ENCODE data around the gene IQCM. TPM values are rescaled to one million over a fixed set of nuclear protein-coding genes. Genes with fewer than 3 reads are reported as not detected.

The IQCM gene
- total RNA-seq, 1 experiment from 2014 or later: 0.11 TPM

GRCh38 chr4:149715822-149716585, 99.6 kb downstream of the IQCM start:
- no peak for TF ChIP-seq ELF4 (CRISPR knock-in tag; IDR thresholded peaks at IDR 0.05; ENCODE audit: low read depth)
- no peak for TF ChIP-seq GRHL2 (CRISPR knock-in tag; IDR thresholded peaks at IDR 0.05; ENCODE audit: insufficient replicate concordance, severe bottlenecking)
- TF ChIP-seq HMGXB4 (CRISPR knock-in tag; IDR thresholded peaks at IDR 0.05): no peak
- no peak for TF ChIP-seq ZNF219 (CRISPR knock-in tag; IDR thresholded peaks at IDR 0.05; ENCODE audit: borderline replicate concordance)
- no peak for TF ChIP-seq KAT7 (CRISPR knock-in tag; IDR thresholded peaks at IDR 0.05; ENCODE audit: borderline replicate concordance)
- TF ChIP-seq SMAD4 (CRISPR knock-in tag; IDR thresholded peaks at IDR 0.05): no peak
- TF ChIP-seq SOX15 (CRISPR knock-in tag; IDR thresholded peaks at IDR 0.05): no peak
- no peak for TF ChIP-seq IRF2 (CRISPR knock-in tag; IDR thresholded peaks at IDR 0.05; ENCODE audit: borderline replicate concordance, low read depth)
- TF ChIP-seq ETV6 (CRISPR knock-in tag; IDR thresholded peaks at IDR 0.05): no peak
- no peak for TF ChIP-seq ATF2 (CRISPR knock-in tag; IDR thresholded peaks at IDR 0.05; ENCODE audit: borderline replicate concordance, low read depth)
- Mint-ChIP-seq H3K9me3 (peaks cover 8% of the 10 kb centered on the region), H3K27ac (no peak overlapping the region), H3K4me1 (peaks cover 7% of the 10 kb centered on the region), H3K36me3 (peaks cover 3% of the 10 kb centered on the region; the same call in 1 of the 2 replicates), H3K27me3 (ENCODE audit: low read depth) (no peaks in the 10 kb centered on the region), H3K4me3 (no peak overlapping the region)
- CTCF ChIA-PET: interaction anchor here (0.9 kb wide), 1 partner anchor 25 kb away, joined by 3 read pairs; no protein-coding TSS in a partner anchor
- POLR2A ChIA-PET: no interaction called here
- no peak for DNase-seq (ENCODE audit: low spot score)
- no peak for ATAC-seq

GRCh38 chr4:149713031-149713430, 102.6 kb downstream of the IQCM start:
- TF ChIP-seq GTF2I (CRISPR knock-in tag; conservative IDR thresholded peaks at IDR 0.05): no peak
- TF ChIP-seq MYBL2 (CRISPR knock-in tag; IDR thresholded peaks at IDR 0.05): no peak
- TF ChIP-seq RORB (CRISPR knock-in tag; IDR thresholded peaks at IDR 0.05): no peak
- TF ChIP-seq MXD4 (CRISPR knock-in tag; IDR thresholded peaks at IDR 0.05; ENCODE audit: borderline replicate concordance): no peak
- TF ChIP-seq ZNF317 (CRISPR knock-in tag; IDR thresholded peaks at IDR 0.05; ENCODE audit: borderline replicate concordance, low read depth): no peak
- no peak for TF ChIP-seq AFF4 (CRISPR knock-in tag; IDR thresholded peaks at IDR 0.05; ENCODE audit: borderline replicate concordance)
- TF ChIP-seq E2F4 (CRISPR knock-in tag; IDR thresholded peaks at IDR 0.05; ENCODE audit: borderline replicate concordance, low read depth): no peak
- no peak for TF ChIP-seq ZBTB21 (CRISPR knock-in tag; IDR thresholded peaks at IDR 0.05; ENCODE audit: borderline replicate concordance)
- TF ChIP-seq FOXK1 (CRISPR knock-in tag; IDR thresholded peaks at IDR 0.05): no peak
- TF ChIP-seq CTCF (IDR thresholded peaks at IDR 0.05): no peak
- no peak for TF ChIP-seq JAZF1 (CRISPR knock-in tag; IDR thresholded peaks at IDR 0.05)
- no peak for TF ChIP-seq NR3C1 (CRISPR knock-in tag; conservative IDR thresholded peaks at IDR 0.05; ENCODE audit: low read depth)
- no peak for TF ChIP-seq ESRRA (CRISPR knock-in tag; IDR thresholded peaks at IDR 0.05; ENCODE audit: borderline replicate concordance)
- no peak for DNase-seq (ENCODE audit: low spot score)
- ATAC-seq: no peak
- Mint-ChIP-seq H3K27ac (no peak overlapping the region), H3K4me3 (no peak overlapping the region), H3K27me3 (ENCODE audit: low read depth) (no peaks in the 10 kb centered on the region), H3K9me3 (peaks cover 8% of the 10 kb centered on the region), H3K36me3 (peaks cover 3% of the 10 kb centered on the region; the same call in 1 of the 2 replicates), H3K4me1 (peaks cover 7% of the 10 kb centered on the region)
- ChIA-PET POLR2A (no interaction called here), CTCF (no interaction called here)
